ENCODE data around the gene CAPN8. TPM values are rescaled to one million over a fixed set of nuclear protein-coding genes. Genes with fewer than 3 reads are reported as not detected.

CAPN8 gene
- total RNA-seq, 1 donor, result not detected

- no peak for DNase-seq (ENCODE audit: insufficient read length, low spot score, missing footprints)
- Histone ChIP-seq H3K36me3 (ENCODE audit: insufficient read depth, low read length) (peaks cover 18% of the 10 kb centered on the region), H3K4me1 (ENCODE audit: insufficient read depth, low read length) (peaks cover 62% of the 10 kb centered on the region), H3K4me3 (ENCODE audit: insufficient read depth, low read length) (peak overlapping the region; percentile 83), H3K79me2 (ENCODE audit: insufficient read depth, low read length) (peaks cover 50% of the 10 kb centered on the region), H3K4me2 (ENCODE audit: insufficient read depth, low read length) (peak overlapping the region; percentile 82), H2AFZ (ENCODE audit: low read length) (peak overlapping the region; percentile 82), H3K27ac (ENCODE audit: low read depth, low read length) (peak overlapping the region; percentile 63), H3K27me3 (ENCODE audit: insufficient read depth, low read length) (no peaks in the 10 kb centered on the region), H4K20me1 (ENCODE audit: insufficient read depth, low read length) (peaks cover 23% of the 10 kb centered on the region), H3K9me3 (ENCODE audit: low read depth, low read length) (no peaks in the 10 kb centered on the region)
- TF ChIP-seq CTCF (IDR thresholded peaks at IDR 0.05; ENCODE audit: extremely low read depth, low read depth, low read length), result no peak
Observed at GRCh38 chr1:223711747-223712193, 46.3 kb upstream of the CAPN8 start.

GRCh38 chr1:223711173-223711572 lies 45.7 kb upstream of the CAPN8 start:
- Histone ChIP-seq H3K36me3 (ENCODE audit: insufficient read depth, low read length) (peaks cover 13% of the 10 kb centered on the region), H3K4me1 (ENCODE audit: insufficient read depth, low read length) (peaks cover 62% of the 10 kb centered on the region), H3K9me3 (ENCODE audit: low read depth, low read length) (no peaks in the 10 kb centered on the region), H4K20me1 (ENCODE audit: insufficient read depth, low read length) (peaks cover 17% of the 10 kb centered on the region), H3K27me3 (ENCODE audit: insufficient read depth, low read length) (no peaks in the 10 kb centered on the region), H3K4me3 (ENCODE audit: insufficient read depth, low read length) (no peak overlapping the region), H2AFZ (ENCODE audit: low read length) (no peak overlapping the region), H3K27ac (ENCODE audit: low read depth, low read length) (no peak overlapping the region), H3K79me2 (ENCODE audit: insufficient read depth, low read length) (peaks cover 44% of the 10 kb centered on the region), H3K4me2 (ENCODE audit: insufficient read depth, low read length) (no peak overlapping the region)
- TF ChIP-seq CTCF (IDR thresholded peaks at IDR 0.05; ENCODE audit: extremely low read depth, low read depth, low read length), result no peak
- peak; percentile 90 for DNase-seq (ENCODE audit: insufficient read length, low spot score, missing footprints)

- no peak overlapping the region for H3K27ac ChIP-seq (ENCODE audit: low read depth, low read length)
- no peak for TF ChIP-seq CTCF (IDR thresholded peaks at IDR 0.05; ENCODE audit: extremely low read depth, low read depth, low read length)
- DNase-seq (ENCODE audit: insufficient read length, low spot score, missing footprints), result no peak
- no peak overlapping the region for H2AFZ ChIP-seq (ENCODE audit: low read length)
- H3K4me3 ChIP-seq (ENCODE audit: insufficient read depth, low read length), result no peak overlapping the region
- peaks cover 62% of the 10 kb centered on the region for H3K4me1 ChIP-seq (ENCODE audit: insufficient read depth, low read length)
- H3K9me3 ChIP-seq (ENCODE audit: low read depth, low read length), result no peaks in the 10 kb centered on the region
- H3K4me2 ChIP-seq (ENCODE audit: insufficient read depth, low read length), result no peak overlapping the region
- peaks cover 36% of the 10 kb centered on the region for H3K79me2 ChIP-seq (ENCODE audit: insufficient read depth, low read length)
- H4K20me1 ChIP-seq (ENCODE audit: insufficient read depth, low read length), result peaks cover 11% of the 10 kb centered on the region
- H3K27me3 ChIP-seq (ENCODE audit: insufficient read depth, low read length), result no peaks in the 10 kb centered on the region
- peaks cover 9% of the 10 kb centered on the region for H3K36me3 ChIP-seq (ENCODE audit: insufficient read depth, low read length)
Observed at GRCh38 chr1:223710179-223711133, 45.0 kb upstream of the CAPN8 start.

- no peaks in the 10 kb centered on the region for H3K27me3 ChIP-seq (ENCODE audit: insufficient read depth, low read length)
- peaks cover 28% of the 10 kb centered on the region for H3K79me2 ChIP-seq (ENCODE audit: insufficient read depth, low read length)
- no peak overlapping the region for H3K4me2 ChIP-seq (ENCODE audit: insufficient read depth, low read length)
- H3K4me3 ChIP-seq (ENCODE audit: insufficient read depth, low read length), result no peak overlapping the region
- peaks cover 6% of the 10 kb centered on the region for H3K36me3 ChIP-seq (ENCODE audit: insufficient read depth, low read length)
- H3K27ac ChIP-seq (ENCODE audit: low read depth, low read length), result no peak overlapping the region
- no peaks in the 10 kb centered on the region for H3K9me3 ChIP-seq (ENCODE audit: low read depth, low read length)
- peak; percentile 89 for DNase-seq (ENCODE audit: insufficient read length, low spot score, missing footprints)
- peak; percentile 71 for TF ChIP-seq CTCF (IDR thresholded peaks at IDR 0.05; ENCODE audit: extremely low read depth, low read depth, low read length)
- H2AFZ ChIP-seq (ENCODE audit: low read length), result no peak overlapping the region
- peaks cover 4% of the 10 kb centered on the region for H4K20me1 ChIP-seq (ENCODE audit: insufficient read depth, low read length)
- H3K4me1 ChIP-seq (ENCODE audit: insufficient read depth, low read length), result peaks cover 62% of the 10 kb centered on the region
Observed at GRCh38 chr1:223709598-223709997, 44.1 kb upstream of the CAPN8 start.

Data from osteoblast (primary cell).